HEK293 (cell line): ENCODE data around the gene LRP1-AS.

Experiments
- CTCF ChIP-seq: fragments of 450-650 bp; formaldehyde crosslinking; IDR thresholded peaks from 2 replicates; pipeline ENCODE4 v1.5.1; 2016; ENCODE audit warnings: missing biosample characterization, missing genetic modification characterization
- EGR2 ChIP-seq: fragments of 450-650 bp; formaldehyde crosslinking; IDR thresholded peaks from 2 replicates; pipeline ENCODE4 v1.5.1; 2016; ENCODE audit warnings: low read depth, missing biosample characterization, missing genetic modification characterization
- GLIS2 ChIP-seq: fragments of 450-650 bp; formaldehyde crosslinking; IDR thresholded peaks from 2 replicates; pipeline ENCODE4 v1.5.1; 2016; ENCODE audit warnings: missing biosample characterization, missing genetic modification characterization
- HOXD13 ChIP-seq: sonication (generic); formaldehyde crosslinking; IDR thresholded peaks from 2 replicates; pipeline ENCODE4 v1.8.0; 2022; ENCODE audit warnings: missing genetic modification reagents, borderline replicate concordance
- KLF1 ChIP-seq: fragments of 450-650 bp; formaldehyde crosslinking; IDR thresholded peaks from 2 replicates; pipeline ENCODE4 v1.5.1; 2016; ENCODE audit warnings: missing biosample characterization, missing genetic modification characterization
- SCRT1 ChIP-seq: fragments of 450-650 bp; formaldehyde crosslinking; IDR thresholded peaks from 2 replicates; pipeline ENCODE4 v1.5.1; 2016; ENCODE audit warnings: missing biosample characterization, missing genetic modification characterization, borderline replicate concordance
- TCF7L2 ChIP-seq: IDR thresholded peaks from 2 replicates; pipeline ENCODE4 v1.6.1; 2011; ENCODE audit warnings: low read depth, mild to moderate bottlenecking, inconsistent platforms, low read length, moderate library complexity, borderline replicate concordance
- WT1 ChIP-seq: fragments of 450-650 bp; formaldehyde crosslinking; IDR thresholded peaks from 2 replicates; pipeline ENCODE4 v1.5.1; 2016; ENCODE audit warnings: missing biosample characterization, missing genetic modification characterization
- ZBTB11 ChIP-seq: fragments of 450-650 bp; formaldehyde crosslinking; conservative IDR thresholded peaks from 2 replicates; pipeline ENCODE4 v1.5.1; 2016; ENCODE audit warnings: low read depth, missing biosample characterization, missing genetic modification characterization
- ZBTB17 ChIP-seq: fragments of 450-650 bp; formaldehyde crosslinking; IDR thresholded peaks from 2 replicates; pipeline ENCODE4 v1.5.1; 2016; ENCODE audit warnings: missing biosample characterization, missing genetic modification characterization
- ZBTB21 ChIP-seq: fragments of 450-650 bp; formaldehyde crosslinking; IDR thresholded peaks from 2 replicates; pipeline ENCODE4 v1.5.1; 2017; ENCODE audit warnings: missing biosample characterization, missing genetic modification characterization
- ZBTB48 ChIP-seq: fragments of 450-650 bp; formaldehyde crosslinking; IDR thresholded peaks from 2 replicates; pipeline ENCODE4 v1.5.1; 2016; ENCODE audit warnings: missing biosample characterization, missing genetic modification characterization
- ZBTB8A ChIP-seq: fragments of 450-650 bp; formaldehyde crosslinking; IDR thresholded peaks from 2 replicates; pipeline ENCODE4 v1.5.1; 2016; ENCODE audit warnings: missing biosample characterization, missing genetic modification characterization
- ZFP69B ChIP-seq: fragments of 450-650 bp; formaldehyde crosslinking; IDR thresholded peaks from 2 replicates; pipeline ENCODE4 v1.5.1; 2016; ENCODE audit warnings: missing biosample characterization, missing genetic modification characterization
- ZNF132 ChIP-seq: fragments of 450-650 bp; formaldehyde crosslinking; IDR thresholded peaks from 2 replicates; pipeline ENCODE4 v1.5.1; 2017; ENCODE audit warnings: missing biosample characterization, missing genetic modification characterization, borderline replicate concordance
- ZNF148 ChIP-seq: fragments of 450-650 bp; formaldehyde crosslinking; IDR thresholded peaks from 2 replicates; pipeline ENCODE4 v1.5.0; 2017; ENCODE audit warnings: missing biosample characterization, missing genetic modification characterization, borderline replicate concordance
- ZNF16 ChIP-seq: fragments of 450-650 bp; formaldehyde crosslinking; IDR thresholded peaks from 2 replicates; pipeline ENCODE4 v1.5.1; 2016; ENCODE audit warnings: low read depth, missing biosample characterization, missing genetic modification characterization
- ZNF2 ChIP-seq: fragments of 450-650 bp; formaldehyde crosslinking; IDR thresholded peaks from 2 replicates; pipeline ENCODE4 v1.5.1; 2016; ENCODE audit warnings: missing biosample characterization, missing genetic modification characterization
- ZNF211 ChIP-seq: fragments of 450-650 bp; formaldehyde crosslinking; IDR thresholded peaks from 2 replicates; pipeline ENCODE4 v1.5.1; 2016; ENCODE audit warnings: low read depth, missing biosample characterization, missing genetic modification characterization
- ZNF239 ChIP-seq: fragments of 450-650 bp; formaldehyde crosslinking; IDR thresholded peaks from 2 replicates; pipeline ENCODE4 v1.5.1; 2016; ENCODE audit warnings: missing biosample characterization, missing genetic modification characterization
- ZNF311 ChIP-seq: fragments of 450-650 bp; formaldehyde crosslinking; IDR thresholded peaks from 2 replicates; pipeline ENCODE4 v1.5.1; 2017; ENCODE audit warnings: missing biosample characterization, missing genetic modification characterization, borderline replicate concordance
- ZNF362 ChIP-seq: fragments of 450-650 bp; formaldehyde crosslinking; IDR thresholded peaks from 2 replicates; pipeline ENCODE4 v1.5.1; 2016; ENCODE audit warnings: missing biosample characterization, missing genetic modification characterization
- ZNF473 ChIP-seq: fragments of 450-650 bp; formaldehyde crosslinking; IDR thresholded peaks from 2 replicates; pipeline ENCODE4 v1.5.1; 2017; ENCODE audit warnings: missing biosample characterization, missing genetic modification characterization
- ZNF488 ChIP-seq: fragments of 450-650 bp; formaldehyde crosslinking; IDR thresholded peaks from 2 replicates; pipeline ENCODE4 v1.5.1; 2016; ENCODE audit warnings: missing biosample characterization, missing genetic modification characterization
- ZNF791 ChIP-seq: fragments of 450-650 bp; formaldehyde crosslinking; IDR thresholded peaks from 2 replicates; pipeline ENCODE4 v1.5.1; 2016; ENCODE audit warnings: missing biosample characterization, missing genetic modification characterization
- ZSCAN16 ChIP-seq: fragments of 450-650 bp; formaldehyde crosslinking; IDR thresholded peaks from 2 replicates; pipeline ENCODE4 v1.5.1; 2016; ENCODE audit warnings: missing biosample characterization, missing genetic modification characterization
- ZSCAN5A ChIP-seq: fragments of 450-650 bp; formaldehyde crosslinking; IDR thresholded peaks from 2 replicates; pipeline ENCODE4 v1.5.1; 2016; ENCODE audit warnings: missing biosample characterization, missing genetic modification characterization

LRP1-AS gene

GRCh38 chr12:57191410-57191809 lies 44.0 kb upstream of the LRP1-AS start (continued):
- TF ChIP-seq ZSCAN16 (tag by site-specific recombination) (no peak), SCRT1 (tag by site-specific recombination) (no peak), ZNF362 (tag by site-specific recombination) (no peak), GLIS2 (tag by site-specific recombination) (no peak), CTCF (tag by site-specific recombination) (no peak), ZSCAN5A (tag by site-specific recombination) (0 out of 2 replicates have a peak, but pooled peaks have one; percentile 20), ZNF488 (tag by site-specific recombination) (no peak), EGR2 (tag by site-specific recombination) (peak; percentile 96), ZBTB8A (tag by site-specific recombination) (no peak), HOXD13 (CRISPR knock-in tag) (no peak), KLF1 (no peak), WT1 (tag by site-specific recombination) (no peak), ZNF211 (tag by site-specific recombination) (peak; percentile 85), ZBTB21 (tag by site-specific recombination) (no peak), ZNF239 (tag by site-specific recombination) (no peak), ZBTB48 (0 out of 2 replicates have a peak, but pooled peaks have one; percentile 16), ZBTB11 (tag by site-specific recombination) (no peak), ZNF148 (tag by site-specific recombination) (no peak), ZNF132 (tag by site-specific recombination) (no peak), ZNF16 (no peak), ZFP69B (tag by site-specific recombination) (no peak), TCF7L2 (no peak), ZBTB17 (tag by site-specific recombination) (no peak), ZNF2 (tag by site-specific recombination) (no peak), ZNF473 (tag by site-specific recombination) (0 out of 2 replicates have a peak, but pooled peaks have one; percentile 32), ZNF311 (tag by site-specific recombination) (0 out of 2 replicates have a peak, but pooled peaks have one; percentile 13), ZNF791 (tag by site-specific recombination) (no peak)
